HCT116 (cell line): ENCODE results near the gene HUNK. TPM values are rescaled to one million over a fixed set of nuclear protein-coding genes. Genes with fewer than 3 reads are reported as not detected.

ENCODE experiments used
- ATAC-seq: fragments of 200-7000 bp; cut with Tn5 transposase; 2 replicates; pipeline ENCODE4 v1.9.1; 2020; ENCODE audit warnings: mild to moderate bottlenecking, moderate library complexity
- BruUV-seq: library from RNA; stranded (reverse); fragments of 400-500 nt; replicated peaks from 2 replicates; lab custom pipeline; 2021; lab: Mats Ljungman, UMichigan
- CTCF ChIA-PET: fragments of 300-600 bp; sonication (Branson Sonifier 250); formaldehyde crosslinking; loops from one replicate; lab custom pipeline; 2021; ENCODE audit warnings: antibody characterized with exemption; lab: Charles Lee
- POLR2A ChIA-PET: fragments of 300-600, 350-600 bp; sonication (Branson Sonifier 250); formaldehyde crosslinking; loops from one replicate; lab custom pipeline; 2021; ENCODE audit warnings: antibody characterized with exemption; lab: Charles Lee
- RAD21 ChIA-PET, 2 experiments: fragments of 300-600 bp; sonication (Branson Sonifier 250); formaldehyde crosslinking; loops; one replicate each; lab custom pipeline; 2023; ENCODE audit warnings: low total read pairs in 2 of 2; ENCODE audit not compliant: uncharacterized antibody in 2 of 2, unreplicated experiment in 2 of 2, low non-redundant PET in 1 of 2; lab: Charles Lee
- DNase-seq: peaks from one replicate; pipeline ENCODE4 v3.0.0-alpha.2; 2010; ENCODE audit warnings: low read depth, low spot score
- H2AFZ ChIP-seq: fragments of 200-600 bp; shearing (Covaris generic), sonication (generic); 2 replicates; pipeline ENCODE4 v1.6.1; 2017; ENCODE audit warnings: low read depth, mixed run types, mixed read lengths, antibody characterized with exemption, low read length; ENCODE audit not compliant: poor library complexity, severe bottlenecking
- H3K27ac ChIP-seq: 2 replicates; pipeline ENCODE4 v1.5.1; 2012; ENCODE audit warnings: low read depth, low read length
- H3K27me3 ChIP-seq: fragments of 200-600 bp; sonication (generic); 2 replicates; pipeline ENCODE4 v1.6.1; 2016; ENCODE audit warnings: mixed run types, low read length, mixed read lengths; ENCODE audit not compliant: insufficient read depth
- H3K36me3 ChIP-seq, 2 experiments: fragments of 200-500 bp in 1 of 2; fragments of 200-600 bp in 1 of 2; sonication (Bioruptor generic) in 1 of 2; sonication (generic) in 1 of 2; 2 replicates each; pipeline versions ENCODE4 v1.5.1 to v1.6.1; 2014 to 2016; ENCODE audit warnings: low read length in 2 of 2, inconsistent platforms in 1 of 2, mixed read lengths in 1 of 2, mixed run types in 1 of 2; ENCODE audit not compliant: insufficient read depth in 2 of 2, control insufficient read depth in 1 of 2
- H3K4me1 ChIP-seq, 2 experiments: fragments of 200-600 bp in 1 of 2; sonication (generic) in 1 of 2; 2 replicates each; pipeline versions ENCODE4 v1.5.1 to v1.6.1; 2012 to 2017; ENCODE audit warnings: low read length in 2 of 2, inconsistent platforms in 1 of 2, mild to moderate bottlenecking in 1 of 2, mixed read lengths in 1 of 2, mixed run types in 1 of 2, moderate library complexity in 1 of 2; ENCODE audit not compliant: insufficient read depth in 2 of 2, control insufficient read depth in 1 of 2
- H3K4me2 ChIP-seq: fragments of 200-600 bp; sonication (generic); 2 replicates; pipeline ENCODE4 v1.6.1; 2017; ENCODE audit warnings: mixed run types, low read length, mixed read lengths
- H3K4me3 ChIP-seq, 2 experiments: fragments of 200-600 bp in 1 of 2; sonication (generic) in 1 of 2; replicated peaks in 1 of 2; 2 replicates each; pipeline ENCODE4 v1.5.1; 2011 to 2016; ENCODE audit warnings: low read length in 2 of 2, control low read depth in 1 of 2, low read depth in 1 of 2, mild to moderate bottlenecking in 1 of 2, mixed read lengths in 1 of 2, mixed run types in 1 of 2
- H3K79me2 ChIP-seq: fragments of 200-600 bp; sonication (generic); 2 replicates; pipeline ENCODE4 v1.6.1; 2017; ENCODE audit warnings: mild to moderate bottlenecking, mixed run types, low read length, moderate library complexity, mixed read lengths; ENCODE audit not compliant: insufficient read depth
- H3K9ac ChIP-seq: fragments of 200-600 bp; sonication (generic); 2 replicates; pipeline ENCODE4 v1.6.1; 2016; ENCODE audit warnings: low read length, mixed read lengths
- H3K9me2 ChIP-seq: fragments of 200-600 bp; sonication (generic), shearing (Covaris generic); 2 replicates; pipeline ENCODE4 v1.6.1; 2017; ENCODE audit warnings: mixed run types, mild to moderate bottlenecking, moderate library complexity; ENCODE audit not compliant: insufficient read depth
- H3K9me3 ChIP-seq, 2 experiments: fragments of 200-500 bp in 1 of 2; fragments of 200-600 bp in 1 of 2; sonication (Bioruptor generic) in 1 of 2; sonication (generic) in 1 of 2; 2 replicates each; pipeline ENCODE4 v1.6.1; 2014 to 2017; ENCODE audit warnings: low read length in 2 of 2, mixed read lengths in 2 of 2, inconsistent platforms in 1 of 2, low read depth in 1 of 2, mild to moderate bottlenecking in 1 of 2, mixed run types in 1 of 2, moderate library complexity in 1 of 2; ENCODE audit not compliant: control insufficient read depth in 1 of 2, insufficient read depth in 1 of 2
- H4K20me1 ChIP-seq: fragments of 200-600 bp; sonication (generic), shearing (Covaris generic); 2 replicates; pipeline ENCODE4 v1.6.1; 2017; ENCODE audit warnings: mixed run types, mild to moderate bottlenecking, moderate library complexity; ENCODE audit not compliant: insufficient read depth
- CEBPB ChIP-seq: IDR thresholded peaks from 2 replicates; pipeline ENCODE4 v1.6.1; 2012; ENCODE audit warnings: low read depth
- EGR1 ChIP-seq: IDR thresholded peaks from 2 replicates; pipeline ENCODE4 v1.6.1; 2012; ENCODE audit warnings: low read depth
- ELF1 ChIP-seq: IDR thresholded peaks from 2 replicates; pipeline ENCODE4 v1.6.1; 2012; ENCODE audit warnings: low read depth, borderline replicate concordance
- EZH2 ChIP-seq: fragments of 200-600 bp; sonication (generic); IDR thresholded peaks from 2 replicates; pipeline ENCODE4 v1.6.1; 2017; ENCODE audit warnings: antibody characterized with exemption, mixed run types
- EZH2phosphoT487 ChIP-seq: fragments of 200-600 bp; IDR thresholded peaks from 2 replicates; pipeline ENCODE4 v1.6.1; 2018; ENCODE audit warnings: antibody characterized with exemption, borderline replicate concordance
- JUND ChIP-seq: IDR thresholded peaks from 2 replicates; pipeline ENCODE4 v1.6.1; 2012
- POLR2A ChIP-seq: IDR thresholded peaks from 2 replicates; pipeline ENCODE4 v1.7.0; 2011; ENCODE audit warnings: borderline replicate concordance; ENCODE audit not compliant: insufficient read depth, insufficient read length; ENCODE audit errors: extremely low read depth
- POLR2AphosphoS5 ChIP-seq: IDR thresholded peaks from 2 replicates; pipeline ENCODE4 v1.6.1; 2011; ENCODE audit warnings: mild to moderate bottlenecking, low read depth, low read length, moderate library complexity
- RAD21 ChIP-seq: IDR thresholded peaks from 2 replicates; pipeline ENCODE4 v1.6.1; 2012; ENCODE audit warnings: low read depth, mild to moderate bottlenecking
- SIN3A ChIP-seq: IDR thresholded peaks from 2 replicates; pipeline ENCODE4 v1.6.1; 2012; ENCODE audit warnings: low read depth
- SP1 ChIP-seq: IDR thresholded peaks from 2 replicates; pipeline ENCODE4 v1.6.1; 2012; ENCODE audit warnings: low read depth
- SRF ChIP-seq: IDR thresholded peaks from 2 replicates; pipeline ENCODE4 v1.6.1; 2012; ENCODE audit warnings: low read depth
- YY1 ChIP-seq: IDR thresholded peaks from 2 replicates; pipeline ENCODE4 v1.6.1; 2011; ENCODE audit warnings: low read length, low read depth, moderate library complexity, mild to moderate bottlenecking; ENCODE audit not compliant: insufficient replicate concordance; ENCODE audit errors: extremely low read depth
- ZFX ChIP-seq: fragments of 450-650 bp; IDR thresholded peaks from 2 replicates; pipeline ENCODE4 v1.6.1; 2017
- ZNF274 ChIP-seq: fragments of 200-500 bp; sonication (Bioruptor generic); IDR thresholded peaks from 2 replicates; pipeline ENCODE4 v1.6.1; 2014; ENCODE audit warnings: mild to moderate bottlenecking, low read depth, low read length, inconsistent platforms
- intact Hi-C: fragments of 100-400 bp; cut with micrococcal nuclease; formaldehyde crosslinking; loops from 2 replicates; pipeline ENCODE4 v1.10.0; 2022
- total RNA-seq: library from RNA; stranded (reverse); gene quantifications from one replicate; pipeline ENCODE4 v1.2.1, GENCODE V29; 2021; ENCODE audit not compliant: unreplicated experiment
- TF ChIP-seq, protein P1 (sequence below): IDR thresholded peaks from 2 replicates; pipeline ENCODE4 v1.6.1; 2012
- TF ChIP-seq, protein P2 (sequence below), 3 experiments: fragments of 200-600 bp in 1 of 3; sonication (generic) in 1 of 3; IDR thresholded peaks in 2 of 3; conservative IDR thresholded peaks in 1 of 3; 2 replicates each; pipeline ENCODE4 v1.5.1; 2012 to 2017; ENCODE audit warnings: low read depth in 2 of 3, low read length in 2 of 3, antibody characterized with exemption in 1 of 3, borderline replicate concordance in 1 of 3, control low read depth in 1 of 3, mild to moderate bottlenecking in 1 of 3, mixed read lengths in 1 of 3, mixed run types in 1 of 3, moderate library complexity in 1 of 3; ENCODE audit not compliant: insufficient read depth in 1 of 3
- TF ChIP-seq, protein P3 (sequence below): IDR thresholded peaks from 2 replicates; pipeline ENCODE4 v1.6.1; 2012; ENCODE audit warnings: low read depth
- TF ChIP-seq, protein P4 (sequence below): IDR thresholded peaks from 2 replicates; pipeline ENCODE4 v1.6.1; 2011; ENCODE audit warnings: mild to moderate bottlenecking, low read length, moderate library complexity; ENCODE audit not compliant: insufficient replicate concordance; ENCODE audit errors: extremely low read depth
- TF ChIP-seq, protein P5 (sequence below): IDR thresholded peaks from 2 replicates; pipeline ENCODE4 v1.6.1; 2012

The HUNK gene
- total RNA-seq, 1 experiment from 2014 or later: not detected

DNA sequence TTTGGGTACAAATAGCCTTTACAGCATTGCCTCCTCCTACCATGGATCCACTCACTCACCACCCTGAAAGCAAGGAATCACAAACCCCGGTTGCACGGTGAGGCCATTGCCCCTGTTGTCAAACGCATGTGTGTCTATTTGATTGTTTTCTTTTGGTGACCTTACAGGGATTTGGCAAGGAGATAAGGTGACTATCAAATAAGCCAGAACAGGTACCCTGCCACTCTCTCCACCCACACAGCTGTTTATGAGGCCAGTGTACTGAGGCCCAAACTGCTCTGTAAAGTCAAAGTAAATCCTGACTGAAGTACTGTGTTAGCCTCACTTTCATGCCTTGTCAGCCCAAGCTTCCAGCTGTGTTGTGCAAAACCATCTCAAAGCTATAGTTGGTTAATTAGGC is 136.4 kb downstream of the HUNK start:
- Histone ChIP-seq H3K9me3 (peaks cover 0 to 2% of the 10 kb centered on the region in 2 experiments; a peak in 1 of 4 replicates), H3K79me2 (no peaks in the 10 kb centered on the region), H4K20me1 (no peaks in the 10 kb centered on the region), H3K27me3 (peaks cover 32% of the 10 kb centered on the region; the same call in 1 of the 2 replicates), H3K9me2 (no peaks in the 10 kb centered on the region), H3K4me3 (no peak overlapping the region), H3K9ac (no peak overlapping the region), H3K4me2 (no peak overlapping the region), H3K36me3 (no peaks in the 10 kb centered on the region), H2AFZ (no peak overlapping the region), H3K27ac (no peak overlapping the region), H3K4me1 (no peaks in the 10 kb centered on the region; a peak in 1 of 4 replicates)
- RAD21 ChIA-PET: no interaction called here
- no TSS peak for BruUV-seq
- TF ChIP-seq CEBPB (no peak), SP1 (no peak), EZH2 (no peak), SRF (no peak), POLR2AphosphoS5 (no peak), YY1 (no peak), ZNF274 (no peak), EZH2phosphoT487 (no peak), ZFX (no peak), JUND (no peak), RAD21 (no peak), POLR2A (no peak), EGR1 (no peak), SIN3A (no peak), ELF1 (no peak)
- TF ChIP-seq, protein P1, sequence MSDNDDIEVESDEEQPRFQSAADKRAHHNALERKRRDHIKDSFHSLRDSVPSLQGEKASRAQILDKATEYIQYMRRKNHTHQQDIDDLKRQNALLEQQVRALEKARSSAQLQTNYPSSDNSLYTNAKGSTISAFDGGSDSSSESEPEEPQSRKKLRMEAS: no peak
- TF ChIP-seq, protein P2, sequence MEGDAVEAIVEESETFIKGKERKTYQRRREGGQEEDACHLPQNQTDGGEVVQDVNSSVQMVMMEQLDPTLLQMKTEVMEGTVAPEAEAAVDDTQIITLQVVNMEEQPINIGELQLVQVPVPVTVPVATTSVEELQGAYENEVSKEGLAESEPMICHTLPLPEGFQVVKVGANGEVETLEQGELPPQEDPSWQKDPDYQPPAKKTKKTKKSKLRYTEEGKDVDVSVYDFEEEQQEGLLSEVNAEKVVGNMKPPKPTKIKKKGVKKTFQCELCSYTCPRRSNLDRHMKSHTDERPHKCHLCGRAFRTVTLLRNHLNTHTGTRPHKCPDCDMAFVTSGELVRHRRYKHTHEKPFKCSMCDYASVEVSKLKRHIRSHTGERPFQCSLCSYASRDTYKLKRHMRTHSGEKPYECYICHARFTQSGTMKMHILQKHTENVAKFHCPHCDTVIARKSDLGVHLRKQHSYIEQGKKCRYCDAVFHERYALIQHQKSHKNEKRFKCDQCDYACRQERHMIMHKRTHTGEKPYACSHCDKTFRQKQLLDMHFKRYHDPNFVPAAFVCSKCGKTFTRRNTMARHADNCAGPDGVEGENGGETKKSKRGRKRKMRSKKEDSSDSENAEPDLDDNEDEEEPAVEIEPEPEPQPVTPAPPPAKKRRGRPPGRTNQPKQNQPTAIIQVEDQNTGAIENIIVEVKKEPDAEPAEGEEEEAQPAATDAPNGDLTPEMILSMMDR (IDR thresholded peaks at IDR 0.05 in 2 of 3, conservative IDR thresholded peaks at IDR 0.05 in 1 of 3; ENCODE audit: borderline replicate concordance in 1 of 3, insufficient read depth in 1 of 3, low read depth in 2 of 3, low read length in 2 of 3): no peak
- TF ChIP-seq, protein P3, sequence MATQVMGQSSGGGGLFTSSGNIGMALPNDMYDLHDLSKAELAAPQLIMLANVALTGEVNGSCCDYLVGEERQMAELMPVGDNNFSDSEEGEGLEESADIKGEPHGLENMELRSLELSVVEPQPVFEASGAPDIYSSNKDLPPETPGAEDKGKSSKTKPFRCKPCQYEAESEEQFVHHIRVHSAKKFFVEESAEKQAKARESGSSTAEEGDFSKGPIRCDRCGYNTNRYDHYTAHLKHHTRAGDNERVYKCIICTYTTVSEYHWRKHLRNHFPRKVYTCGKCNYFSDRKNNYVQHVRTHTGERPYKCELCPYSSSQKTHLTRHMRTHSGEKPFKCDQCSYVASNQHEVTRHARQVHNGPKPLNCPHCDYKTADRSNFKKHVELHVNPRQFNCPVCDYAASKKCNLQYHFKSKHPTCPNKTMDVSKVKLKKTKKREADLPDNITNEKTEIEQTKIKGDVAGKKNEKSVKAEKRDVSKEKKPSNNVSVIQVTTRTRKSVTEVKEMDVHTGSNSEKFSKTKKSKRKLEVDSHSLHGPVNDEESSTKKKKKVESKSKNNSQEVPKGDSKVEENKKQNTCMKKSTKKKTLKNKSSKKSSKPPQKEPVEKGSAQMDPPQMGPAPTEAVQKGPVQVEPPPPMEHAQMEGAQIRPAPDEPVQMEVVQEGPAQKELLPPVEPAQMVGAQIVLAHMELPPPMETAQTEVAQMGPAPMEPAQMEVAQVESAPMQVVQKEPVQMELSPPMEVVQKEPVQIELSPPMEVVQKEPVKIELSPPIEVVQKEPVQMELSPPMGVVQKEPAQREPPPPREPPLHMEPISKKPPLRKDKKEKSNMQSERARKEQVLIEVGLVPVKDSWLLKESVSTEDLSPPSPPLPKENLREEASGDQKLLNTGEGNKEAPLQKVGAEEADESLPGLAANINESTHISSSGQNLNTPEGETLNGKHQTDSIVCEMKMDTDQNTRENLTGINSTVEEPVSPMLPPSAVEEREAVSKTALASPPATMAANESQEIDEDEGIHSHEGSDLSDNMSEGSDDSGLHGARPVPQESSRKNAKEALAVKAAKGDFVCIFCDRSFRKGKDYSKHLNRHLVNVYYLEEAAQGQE: no peak
- TF ChIP-seq, protein P4, sequence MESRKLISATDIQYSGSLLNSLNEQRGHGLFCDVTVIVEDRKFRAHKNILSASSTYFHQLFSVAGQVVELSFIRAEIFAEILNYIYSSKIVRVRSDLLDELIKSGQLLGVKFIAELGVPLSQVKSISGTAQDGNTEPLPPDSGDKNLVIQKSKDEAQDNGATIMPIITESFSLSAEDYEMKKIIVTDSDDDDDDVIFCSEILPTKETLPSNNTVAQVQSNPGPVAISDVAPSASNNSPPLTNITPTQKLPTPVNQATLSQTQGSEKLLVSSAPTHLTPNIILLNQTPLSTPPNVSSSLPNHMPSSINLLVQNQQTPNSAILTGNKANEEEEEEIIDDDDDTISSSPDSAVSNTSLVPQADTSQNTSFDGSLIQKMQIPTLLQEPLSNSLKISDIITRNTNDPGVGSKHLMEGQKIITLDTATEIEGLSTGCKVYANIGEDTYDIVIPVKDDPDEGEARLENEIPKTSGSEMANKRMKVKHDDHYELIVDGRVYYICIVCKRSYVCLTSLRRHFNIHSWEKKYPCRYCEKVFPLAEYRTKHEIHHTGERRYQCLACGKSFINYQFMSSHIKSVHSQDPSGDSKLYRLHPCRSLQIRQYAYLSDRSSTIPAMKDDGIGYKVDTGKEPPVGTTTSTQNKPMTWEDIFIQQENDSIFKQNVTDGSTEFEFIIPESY: no peak
- TF ChIP-seq, protein P5, sequence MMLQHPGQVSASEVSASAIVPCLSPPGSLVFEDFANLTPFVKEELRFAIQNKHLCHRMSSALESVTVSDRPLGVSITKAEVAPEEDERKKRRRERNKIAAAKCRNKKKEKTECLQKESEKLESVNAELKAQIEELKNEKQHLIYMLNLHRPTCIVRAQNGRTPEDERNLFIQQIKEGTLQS: no peak
- ATAC-seq (no peak), DNase-seq (no peak)
- CTCF ChIA-PET: no interaction called here
- POLR2A ChIA-PET: no interaction called here
- intact Hi-C loops: no loop called here
